ENCODE results near the gene COL8A2.

Gene COL8A2

GRCh38 chr1:36157115-36157903 lies 32.3 kb upstream of the COL8A2 start:
- DNase-seq, result peak; percentile 21

DNA sequence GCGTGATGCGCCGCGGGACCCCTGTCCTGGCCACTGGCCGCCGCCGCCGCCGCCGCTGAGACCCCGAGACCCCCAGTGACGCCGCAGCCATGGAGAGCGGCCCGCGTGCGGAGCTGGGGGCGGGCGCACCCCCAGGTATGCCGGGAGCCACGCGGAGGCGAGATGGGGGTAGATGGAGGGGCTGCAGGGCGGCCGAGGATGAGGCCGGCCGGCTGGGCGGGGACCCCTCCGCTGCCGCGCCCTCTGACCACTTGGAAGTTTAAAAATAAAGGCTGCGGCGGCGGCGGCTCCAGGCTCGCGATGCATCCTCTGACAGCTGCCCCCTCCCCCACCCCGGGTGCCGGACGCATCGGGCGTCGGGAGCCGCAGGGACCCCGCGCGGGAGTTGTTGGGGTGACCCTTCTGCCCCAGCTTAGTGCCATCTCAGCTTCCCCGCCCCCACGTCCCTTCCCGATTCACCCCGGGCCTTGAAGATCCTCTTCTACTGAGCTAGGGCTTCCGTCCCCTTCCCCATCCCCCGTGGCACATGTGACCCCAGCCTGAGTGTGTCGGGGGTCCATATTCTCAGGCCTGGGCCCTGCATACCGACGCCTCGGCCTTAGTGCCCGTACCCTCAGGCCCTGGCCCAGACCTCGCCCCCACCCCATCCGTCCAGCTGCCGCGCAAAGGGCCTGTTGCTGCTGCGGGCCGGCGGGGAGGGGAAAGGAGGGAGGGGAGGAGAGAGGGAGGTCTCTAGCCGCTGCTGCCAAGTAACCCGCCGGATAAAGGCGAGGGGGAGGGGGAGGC lies 31.5 kb upstream of the COL8A2 start:
- peak; percentile 63 for DNase-seq

- peak; percentile 95 for DNase-seq
Observed at GRCh38 chr1:36155408-36156328, 30.6 kb upstream of the COL8A2 start, which contains the start of gene MAP7D1. MAP7D1 (plus strand) TSS chr1:36156160; CDS start chr1:36156418, 258 bp downstream.

GRCh38 chr1:36154765-36155407 lies 29.9 kb upstream of the COL8A2 start:
- no peak for DNase-seq

- DNase-seq, result no peak
Observed at GRCh38 chr1:36154335-36154734, 29.3 kb upstream of the COL8A2 start.

DNA sequence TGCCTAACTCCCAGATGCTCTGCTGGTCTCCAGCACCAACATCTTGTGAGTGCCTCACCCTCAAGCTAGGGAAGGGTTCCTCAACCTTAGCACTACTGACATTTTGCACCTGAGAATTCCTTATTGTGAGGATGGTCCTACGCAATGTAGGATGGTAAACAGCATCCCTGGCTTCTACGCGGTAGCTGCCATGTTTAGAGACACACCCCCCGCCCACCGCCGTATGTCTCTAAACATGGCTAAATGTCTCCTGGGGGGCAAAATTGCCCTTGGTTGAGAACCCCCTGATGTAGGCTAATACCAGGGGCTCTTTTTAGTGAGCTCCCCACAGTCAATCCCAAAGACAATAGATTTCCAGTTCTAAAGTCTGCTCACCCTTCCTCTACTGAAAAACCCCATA lies 28.5 kb upstream of the COL8A2 start:
- no peak for DNase-seq

DNA sequence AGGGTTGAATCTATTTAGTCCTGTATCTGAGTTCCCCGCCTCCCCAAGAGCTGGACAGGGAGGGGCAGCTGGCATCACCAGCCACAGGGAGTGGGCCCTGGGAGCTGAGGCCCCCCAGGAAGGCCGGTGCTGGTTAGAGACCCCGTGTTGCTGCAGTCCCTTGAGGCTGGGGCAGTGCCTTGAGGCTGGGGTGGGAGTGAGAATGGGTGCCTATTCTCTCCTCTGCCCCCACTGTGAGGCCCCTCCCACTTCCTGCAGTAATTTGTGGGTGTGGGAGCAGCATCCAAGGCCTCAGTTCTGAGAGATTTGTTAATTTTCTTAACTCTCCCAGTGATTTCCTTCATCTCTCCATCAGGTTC lies 26.8 kb upstream of the COL8A2 start:
- DNase-seq, result peak; percentile 56

DNA sequence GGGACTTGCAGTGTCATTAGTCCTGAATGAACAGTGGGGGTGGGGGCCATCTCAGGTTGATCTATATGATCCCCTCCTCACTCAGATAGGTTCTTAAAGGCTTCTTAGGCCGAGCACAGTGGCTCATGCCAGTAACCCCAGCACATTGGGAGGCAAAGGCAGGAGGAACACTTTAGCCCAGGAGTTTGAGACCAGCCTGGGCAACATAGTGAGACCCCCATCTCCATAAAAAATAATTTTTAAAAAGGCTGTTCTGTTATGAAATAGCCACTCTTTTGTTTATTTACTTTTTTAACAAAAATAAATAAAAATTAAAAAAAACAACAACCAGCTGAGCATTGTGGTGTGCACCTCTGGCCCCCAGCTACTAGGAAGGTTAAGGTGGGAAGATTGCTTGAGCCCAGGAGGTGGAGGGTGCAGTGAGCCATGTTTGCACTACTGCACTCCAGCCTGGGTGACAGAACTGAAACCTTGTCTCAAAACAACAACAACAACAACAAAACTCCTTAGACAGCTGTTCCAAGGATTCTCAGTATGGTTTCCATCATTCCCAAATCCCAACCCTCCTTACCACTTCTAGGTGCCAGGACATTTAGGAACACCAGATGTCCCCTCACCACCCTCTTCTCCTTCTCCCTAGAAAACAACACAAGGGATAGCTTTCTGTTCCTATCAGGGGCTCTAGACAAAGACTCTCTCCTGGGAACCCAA lies 26.3 kb upstream of the COL8A2 start:
- DNase-seq, result no peak

GRCh38 chr1:36150296-36151133 lies 25.5 kb upstream of the COL8A2 start:
- DNase-seq, result peak; percentile 71

- DNase-seq, result no peak
Observed at GRCh38 chr1:36149973-36150295, 24.9 kb upstream of the COL8A2 start.

DNA sequence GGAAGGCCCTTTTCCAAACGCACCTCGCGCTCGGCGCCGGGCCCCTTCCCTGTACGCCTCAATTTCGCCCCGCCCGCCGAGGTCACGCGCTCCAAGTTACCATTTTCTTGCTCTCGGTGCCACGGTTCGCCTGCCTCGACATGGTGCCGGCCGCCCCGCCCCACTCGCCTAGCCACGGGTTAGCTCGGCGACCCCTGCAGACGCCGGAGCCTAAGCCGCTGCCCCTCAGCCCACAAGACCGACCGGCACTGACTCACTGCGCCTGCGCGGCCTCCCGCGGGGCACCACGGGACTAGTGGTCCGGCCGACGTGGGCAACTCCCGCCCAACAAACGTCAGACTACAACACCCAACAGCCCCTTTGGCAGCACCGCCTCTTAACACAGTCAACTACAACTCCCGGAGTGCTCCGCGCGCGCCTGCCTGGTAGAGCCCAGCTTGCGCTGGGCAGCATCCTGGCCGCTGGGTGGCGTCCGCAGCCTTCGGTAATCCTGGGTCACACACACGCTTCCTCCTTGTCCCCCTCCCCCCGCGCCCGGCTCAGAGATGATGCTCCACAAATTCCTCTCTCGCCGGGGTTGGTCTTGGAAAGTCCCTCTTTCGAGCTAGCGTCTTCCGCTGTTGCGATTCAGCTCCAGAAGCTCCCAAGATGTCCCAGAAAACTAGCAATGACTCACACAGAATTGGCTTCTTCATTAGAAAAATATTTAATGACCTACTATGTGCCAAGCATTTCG lies 24.4 kb upstream of the COL8A2 start, which contains the start of gene TRAPPC3:
Gene TRAPPC3 (minus strand): TSS at position 250 of the 736 bp plus-strand sequence. CDS start 108 bp downstream, at position 142.
- DNase-seq, result peak; percentile 99

DNA sequence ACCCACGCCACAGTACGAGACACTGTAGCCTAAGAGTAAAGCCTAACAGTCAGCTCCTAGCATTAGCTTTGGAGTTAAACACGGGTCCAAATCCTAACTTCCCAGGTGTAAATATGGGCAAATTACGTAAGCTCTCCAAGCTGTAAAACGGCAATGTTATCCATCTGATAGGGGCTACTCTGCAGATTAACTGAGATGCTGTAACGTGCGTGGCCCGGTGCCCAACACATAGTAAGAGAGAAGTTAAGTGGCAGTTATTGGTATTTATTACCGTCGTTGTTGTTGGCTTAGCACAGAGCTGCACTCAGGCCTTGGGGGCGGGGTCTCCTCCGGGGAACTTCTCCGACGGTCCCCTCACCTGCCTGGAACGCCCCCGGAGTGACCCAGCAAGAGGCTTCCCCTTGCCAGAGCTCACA lies 23.8 kb upstream of the COL8A2 start:
- DNase-seq, result no peak

GRCh38 chr1:36144413-36144812 lies 19.4 kb upstream of the COL8A2 start:
- no peak for DNase-seq

DNA sequence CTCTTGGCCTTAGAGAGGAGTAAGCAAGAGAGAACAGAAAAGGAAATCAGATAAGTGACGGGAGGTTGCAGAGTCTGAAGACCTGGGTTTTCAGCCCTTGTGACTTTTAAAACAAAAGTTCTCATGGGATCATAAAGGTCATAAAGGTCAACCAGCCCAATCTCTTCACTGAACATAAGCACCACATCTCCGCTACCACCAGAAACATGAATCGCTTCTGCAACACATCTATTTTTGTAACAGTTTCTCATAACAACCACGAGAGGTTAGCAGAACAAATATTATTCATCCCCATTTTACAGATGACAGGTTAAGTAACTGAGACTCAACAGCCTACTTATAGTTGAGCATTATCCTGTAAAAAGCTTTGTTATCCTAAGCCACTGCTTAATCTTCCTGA lies 18.4 kb upstream of the COL8A2 start:
- no peak for DNase-seq

DNA sequence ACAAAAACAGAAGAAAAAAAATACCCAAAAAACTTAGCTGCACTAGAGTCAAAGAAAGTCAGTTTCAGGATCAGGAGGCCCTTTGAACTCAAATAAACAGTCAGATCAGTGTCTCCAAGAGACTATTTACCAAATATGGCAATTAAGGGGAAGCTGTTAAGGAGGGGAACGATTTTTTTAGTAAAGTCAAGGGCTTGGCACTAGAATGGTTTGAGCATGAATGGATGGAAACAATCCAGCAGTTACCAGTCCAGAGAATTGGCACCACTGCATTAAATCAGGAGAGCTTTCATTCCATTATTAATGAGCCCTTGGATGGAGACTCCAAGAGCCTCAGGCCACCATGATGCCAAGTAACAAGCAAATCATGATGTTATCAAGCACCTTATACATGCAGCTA lies 17.1 kb upstream of the COL8A2 start:
- no peak for DNase-seq

DNA sequence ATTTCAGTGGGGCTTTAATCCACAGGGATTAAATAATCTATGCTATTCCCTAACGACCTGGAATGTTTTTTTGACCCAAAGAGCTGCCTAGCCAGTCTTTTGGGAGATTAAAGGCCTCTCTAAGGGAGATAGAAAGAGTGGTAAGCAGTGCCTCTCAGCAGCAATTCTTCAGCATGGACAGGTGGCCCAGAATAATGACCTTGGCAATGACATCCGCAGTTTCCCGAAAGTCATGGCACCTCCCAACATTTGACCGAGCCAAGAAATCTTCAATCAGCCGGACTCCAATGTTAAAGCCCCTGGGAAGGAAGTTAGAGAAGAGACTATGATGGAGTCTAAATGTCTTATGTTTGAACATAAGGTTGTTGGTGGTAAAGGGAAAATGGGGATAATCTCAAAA lies 14.5 kb upstream of the COL8A2 start:
- DNase-seq, result no peak

DNA sequence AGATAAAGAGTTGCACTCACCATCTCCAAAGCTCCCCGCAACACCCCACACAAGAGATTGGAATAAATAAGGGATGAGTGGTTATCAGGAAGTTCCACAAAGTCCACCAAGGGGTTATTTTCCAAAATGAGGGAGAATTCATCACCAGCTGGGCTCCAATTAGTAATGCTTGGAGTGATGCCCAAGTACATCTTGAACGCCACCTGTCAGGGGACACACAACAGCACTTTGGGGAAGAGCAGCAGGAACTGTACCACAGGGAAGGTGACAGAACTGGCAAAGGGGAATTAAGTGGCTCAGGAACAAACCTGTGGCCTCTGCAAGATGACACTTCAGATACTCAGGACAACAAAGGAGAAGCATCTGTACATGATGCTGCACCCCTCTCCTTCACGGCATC lies 12.8 kb upstream of the COL8A2 start:
- DNase-seq, result no peak

DNA sequence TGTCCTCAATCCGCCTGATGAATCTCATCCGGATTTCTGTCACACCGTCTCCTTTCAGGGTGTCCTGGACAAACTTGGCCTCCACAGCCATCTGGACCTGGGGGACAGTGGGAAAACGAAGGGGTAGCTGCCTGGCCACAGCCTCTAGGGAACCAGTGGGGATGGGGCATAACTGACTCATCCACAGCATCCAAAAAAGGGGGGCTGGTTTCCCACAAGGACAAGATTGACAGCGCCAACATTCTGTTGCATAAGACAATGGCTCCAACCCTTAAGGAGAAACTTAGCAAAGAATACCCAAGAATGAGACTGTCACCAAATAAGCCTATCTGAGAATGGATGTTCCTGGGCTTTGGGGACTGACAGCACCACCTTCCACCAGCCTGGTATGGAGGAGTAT lies 12.2 kb upstream of the COL8A2 start:
- no peak for DNase-seq

- no peak for DNase-seq
Observed at GRCh38 chr1:36136535-36136934, 11.5 kb upstream of the COL8A2 start.

GRCh38 chr1:36135796-36136195 lies 10.8 kb upstream of the COL8A2 start:
- no peak for DNase-seq
